Umbilical cord (tissue), 2 donors: ENCODE data around the gene SERPINB10. TPM values are rescaled to one million over a fixed set of nuclear protein-coding genes. Genes with fewer than 3 reads are reported as not detected.

Source experiments
- DNase-seq: peaks from one replicate; pipeline ENCODE4 v3.0.0-alpha.2; 2015; ENCODE audit warnings: low spot score
- total RNA-seq: library from RNA; depleted of rRNA; stranded (reverse); fragments of >200 nt; gene quantifications from one replicate; pipeline ENCODE4 v1.2.3, GENCODE V29; 2014; ENCODE audit warnings: low replicate concordance; ENCODE audit not compliant: insufficient read depth

Gene SERPINB10
- total RNA-seq, 1 donor from 2014 or later, result 0.96 TPM

GRCh38 chr18:63980896-63981460, 73.2 kb downstream of the SERPINB10 start:
- no peak for DNase-seq

DNA sequence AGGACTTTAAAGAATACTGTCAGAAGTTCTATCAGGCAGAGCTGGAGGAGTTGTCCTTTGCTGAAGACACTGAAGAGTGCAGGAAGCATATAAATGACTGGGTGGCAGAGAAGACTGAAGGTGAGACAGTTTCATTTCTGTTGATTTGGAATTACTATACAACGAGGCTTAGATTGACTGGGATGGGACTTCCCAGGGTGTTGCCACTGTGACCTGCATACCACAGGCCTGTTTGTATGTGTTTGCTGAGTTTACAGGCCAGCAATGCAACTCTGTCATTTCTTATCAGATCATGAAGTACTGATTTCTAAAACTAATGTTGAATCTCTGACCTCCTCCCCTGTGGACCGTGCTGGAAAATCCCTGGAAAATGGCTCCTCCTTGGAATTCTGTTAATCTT, 74.0 kb downstream of the SERPINB10 start:
- no peak for DNase-seq

- no peak for DNase-seq
Measured at GRCh38 chr18:63982361-63982760, 74.6 kb downstream of the SERPINB10 start.

Other genes starting within 250 kb of the SERPINB10 start
- 0.96 TPM for gene SERPINB3, start 246.1 kb upstream of the SERPINB10 start, total RNA-seq
- 16.6 TPM for gene SERPINB11, start 205.0 kb upstream of the SERPINB10 start, total RNA-seq
- gene SERPINB7, start 132.5 kb upstream of the SERPINB10 start, total RNA-seq, result 31.1 TPM
- 39.2 TPM for gene SERPINB2, start 20.3 kb upstream of the SERPINB10 start, total RNA-seq
- gene HMSD, start 41.3 kb downstream of the SERPINB10 start, total RNA-seq, result 2.4 TPM
- gene SERPINB8, start 62.1 kb downstream of the SERPINB10 start, total RNA-seq, result 25.3 TPM
- gene LINC00305, start 241.1 kb downstream of the SERPINB10 start, total RNA-seq, result not detected